Prostate gland (tissue), 2 donors: ENCODE data around the gene RIT2.

Experiments
- CTCF ChIP-seq, 4 experiments: fragments of 200-600 bp in 2 of 4; fragments of 450-650 bp in 2 of 4; sonication (generic) in 2 of 4; IDR thresholded peaks; 1 replicate in 3 of 4; 2 replicates in 1 of 4; pipeline ENCODE4 v1.5.1; 2016 to 2019; ENCODE audit warnings: antibody characterized with exemption in 4 of 4, mild to moderate bottlenecking in 2 of 4, moderate library complexity in 2 of 4
- POLR2A ChIP-seq: fragments of 450-650 bp; IDR thresholded peaks from one replicate; pipeline ENCODE4 v1.6.1; 2016; ENCODE audit warnings: antibody characterized with exemption, mild to moderate bottlenecking
- POLR2AphosphoS5 ChIP-seq: sonication (generic); formaldehyde crosslinking; IDR thresholded peaks from one replicate; pipeline ENCODE4 v1.6.1; 2017; ENCODE audit warnings: antibody characterized with exemption

GRCh38 chr18:43078478-43079092 lies 36.9 kb downstream of the RIT2 start:
- TF ChIP-seq CTCF (IDR thresholded peaks at IDR 0.05) = no peak
- no peak for TF ChIP-seq POLR2A
- no peak for TF ChIP-seq POLR2AphosphoS5
